Gastrocnemius medialis (tissue), 4 donors: Measurements from ENCODE around the gene ADCY5.

Experiments
- POLR2A ChIP-seq, 2 donors: fragments of 450-650 bp; IDR thresholded peaks; one replicate each; pipeline ENCODE4 v1.6.1; 2017; ENCODE audit warnings: antibody characterized with exemption in 2 of 2, mild to moderate bottlenecking in 2 of 2, moderate library complexity in 2 of 2
- TF ChIP-seq, protein P1 (sequence below), 5 experiments: fragments of 450-650 bp in 3 of 5; fragments of 200-600 bp in 2 of 5; sonication (generic) in 2 of 5; IDR thresholded peaks in 4 of 5; conservative IDR thresholded peaks in 1 of 5; 1 replicate in 4 of 5; 2 replicates in 1 of 5; pipeline ENCODE4 v1.5.1; 2016 to 2019; ENCODE audit warnings: antibody characterized with exemption in 5 of 5, mild to moderate bottlenecking in 3 of 5, moderate library complexity in 3 of 5

DNA sequence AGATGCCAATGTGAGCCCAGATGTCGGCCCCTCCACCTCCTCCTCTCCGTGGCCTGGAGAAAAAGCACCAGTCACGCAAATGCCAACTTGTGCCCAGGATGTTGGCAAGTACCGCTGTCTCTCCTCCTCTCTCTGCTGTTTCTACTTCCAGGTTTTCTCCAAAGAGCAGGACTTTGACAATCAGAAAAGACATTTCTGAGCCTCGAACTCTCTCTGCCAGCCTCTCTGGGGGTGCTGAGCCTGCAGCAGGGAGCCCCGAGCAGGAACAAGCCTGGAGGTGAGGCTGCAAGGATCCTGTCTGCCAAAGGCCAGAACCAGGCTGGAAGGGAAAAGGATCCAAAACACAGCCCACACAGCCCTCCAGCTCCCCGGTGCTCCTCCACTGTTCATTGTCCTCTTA is 157.5 kb downstream of the ADCY5 start:
- TF ChIP-seq, protein P1, sequence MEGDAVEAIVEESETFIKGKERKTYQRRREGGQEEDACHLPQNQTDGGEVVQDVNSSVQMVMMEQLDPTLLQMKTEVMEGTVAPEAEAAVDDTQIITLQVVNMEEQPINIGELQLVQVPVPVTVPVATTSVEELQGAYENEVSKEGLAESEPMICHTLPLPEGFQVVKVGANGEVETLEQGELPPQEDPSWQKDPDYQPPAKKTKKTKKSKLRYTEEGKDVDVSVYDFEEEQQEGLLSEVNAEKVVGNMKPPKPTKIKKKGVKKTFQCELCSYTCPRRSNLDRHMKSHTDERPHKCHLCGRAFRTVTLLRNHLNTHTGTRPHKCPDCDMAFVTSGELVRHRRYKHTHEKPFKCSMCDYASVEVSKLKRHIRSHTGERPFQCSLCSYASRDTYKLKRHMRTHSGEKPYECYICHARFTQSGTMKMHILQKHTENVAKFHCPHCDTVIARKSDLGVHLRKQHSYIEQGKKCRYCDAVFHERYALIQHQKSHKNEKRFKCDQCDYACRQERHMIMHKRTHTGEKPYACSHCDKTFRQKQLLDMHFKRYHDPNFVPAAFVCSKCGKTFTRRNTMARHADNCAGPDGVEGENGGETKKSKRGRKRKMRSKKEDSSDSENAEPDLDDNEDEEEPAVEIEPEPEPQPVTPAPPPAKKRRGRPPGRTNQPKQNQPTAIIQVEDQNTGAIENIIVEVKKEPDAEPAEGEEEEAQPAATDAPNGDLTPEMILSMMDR (IDR thresholded peaks at IDR 0.05 in 4 of 5, conservative IDR thresholded peaks at IDR 0.05 in 1 of 5): no peak
- TF ChIP-seq POLR2A (IDR thresholded peaks at IDR 0.05): no peak
